ENCODE measurements around the gene IFITM5. TPM values are rescaled to one million over a fixed set of nuclear protein-coding genes. Genes with fewer than 3 reads are reported as not detected.

Gene IFITM5
- total RNA-seq, 1 donor from 2014 or later: not detected

- H3K4me1 ChIP-seq: peaks cover 26% of the 10 kb centered on the region
- no peak overlapping the region for H3K27ac ChIP-seq
- intact Hi-C loops (cut with DNase I): no loop called here
- TF ChIP-seq POLR2A (IDR thresholded peaks at IDR 0.05) (no peak), CTCF (IDR thresholded peaks at IDR 0.05) (no peak), POLR2AphosphoS5 (IDR thresholded peaks at IDR 0.05; ENCODE audit: insufficient read depth in 1 of 2, low read depth in 1 of 2) (no peak)
- peaks cover 16% of the 10 kb centered on the region for H3K27me3 ChIP-seq
- H3K36me3 ChIP-seq: no peaks in the 10 kb centered on the region
- H3K4me3 ChIP-seq: no peak overlapping the region
- no peak for DNase-seq (ENCODE audit: extremely low spot score in 2 of 2)
- H3K9me3 ChIP-seq: no peaks in the 10 kb centered on the region
Observed at GRCh38 chr11:285021-285893, 14.1 kb downstream of the IFITM5 start.

GRCh38 chr11:284105-285020, 15.0 kb downstream of the IFITM5 start:
- Histone ChIP-seq H3K4me1 (peaks cover 29% of the 10 kb centered on the region), H3K27ac (no peak overlapping the region), H3K9me3 (no peaks in the 10 kb centered on the region), H3K4me3 (no peak overlapping the region), H3K27me3 (peaks cover 24% of the 10 kb centered on the region), H3K36me3 (no peaks in the 10 kb centered on the region)
- no peak for TF ChIP-seq CTCF (IDR thresholded peaks at IDR 0.05)
- TF ChIP-seq POLR2AphosphoS5 (IDR thresholded peaks at IDR 0.05; ENCODE audit: insufficient read depth in 1 of 2, low read depth in 1 of 2): no peak
- no peak for TF ChIP-seq POLR2A (IDR thresholded peaks at IDR 0.05)
- intact Hi-C loops (cut with DNase I): no loop called here
- DNase-seq (ENCODE audit: extremely low spot score in 2 of 2): no peak

GRCh38 chr11:283405-284104, 15.8 kb downstream of the IFITM5 start:
- H3K36me3 ChIP-seq: no peaks in the 10 kb centered on the region
- DNase-seq (ENCODE audit: extremely low spot score in 2 of 2): no peak
- TF ChIP-seq CTCF (IDR thresholded peaks at IDR 0.05) (no peak), POLR2A (IDR thresholded peaks at IDR 0.05) (no peak), POLR2AphosphoS5 (IDR thresholded peaks at IDR 0.05; ENCODE audit: insufficient read depth in 1 of 2, low read depth in 1 of 2) (no peak)
- H3K27me3 ChIP-seq: peaks cover 29% of the 10 kb centered on the region
- H3K9me3 ChIP-seq: no peaks in the 10 kb centered on the region
- H3K4me1 ChIP-seq: peaks cover 31% of the 10 kb centered on the region
- no peak overlapping the region for H3K4me3 ChIP-seq
- intact Hi-C loops (cut with DNase I): no loop called here
- no peak overlapping the region for H3K27ac ChIP-seq

- Histone ChIP-seq H3K27ac (no peak overlapping the region), H3K9me3 (no peaks in the 10 kb centered on the region), H3K27me3 (peaks cover 29% of the 10 kb centered on the region), H3K4me1 (peaks cover 24% of the 10 kb centered on the region), H3K36me3 (no peaks in the 10 kb centered on the region), H3K4me3 (no peak overlapping the region)
- TF ChIP-seq CTCF (IDR thresholded peaks at IDR 0.05) (no peak), POLR2AphosphoS5 (IDR thresholded peaks at IDR 0.05; ENCODE audit: insufficient read depth in 1 of 2, low read depth in 1 of 2) (no peak), POLR2A (IDR thresholded peaks at IDR 0.05) (no peak)
- intact Hi-C loops (cut with DNase I): no loop called here
- DNase-seq (ENCODE audit: extremely low spot score in 2 of 2): no peak
Observed at GRCh38 chr11:282630-283360, 16.5 kb downstream of the IFITM5 start.
